A549 (cell line): ENCODE results near the gene ZNF821. TPM values are rescaled to one million over a fixed set of nuclear protein-coding genes. Genes with fewer than 3 reads are reported as not detected.

Experiments
- ATAC-seq, 2 experiments: fragments of 200-7000 bp in 1 of 2; fragments of >200 bp in 1 of 2; cut with Nextera tagmentation in 1 of 2; cut with Tn5 transposase in 1 of 2; 3 replicates each; pipeline versions ENCODE4 v1.8.0 to v1.9.1; 2018 to 2020; ENCODE audit warnings: mild to moderate bottlenecking in 1 of 2, moderate library complexity in 1 of 2
- CTCF ChIA-PET: fragments of 300-600 bp; sonication (Branson Sonifier 250); formaldehyde crosslinking; extraction: SDS; loops from one replicate; lab custom pipeline; 2021; ENCODE audit warnings: antibody characterized with exemption, inconsistent platforms; lab: Yijun Ruan, JAX
- POLR2A ChIA-PET: fragments of 350-600 bp; formaldehyde crosslinking; extraction: SDS; loops from one replicate; lab custom pipeline; 2021; ENCODE audit warnings: antibody characterized with exemption, inconsistent platforms; lab: Yijun Ruan, JAX
- DNase-seq, 2 experiments: peaks; one replicate each; pipeline versions ENCODE4 v3.0.0 to v3.0.0-alpha.2; 2011 to 2016; ENCODE audit warnings: low read depth in 1 of 2, low spot score in 1 of 2
- FAIRE-seq: peaks from 2 replicates; lab custom pipeline; 2011; peaks lifted over from hg19 to GRCh38; lab: Jason Lieb, UNC
- H3K27ac ChIP-seq, 2 experiments: fragments of >200 bp; sonication (Bioruptor Twin); formaldehyde crosslinking; 3 replicates each; pipeline ENCODE4 v1.5.1; 2016 to 2017
- H3K4me1 ChIP-seq: fragments of >200 bp; sonication (Bioruptor Twin); formaldehyde crosslinking; 3 replicates; pipeline ENCODE4 v1.6.1; 2016
- H3K4me2 ChIP-seq: fragments of >200 bp; sonication (Bioruptor Twin); formaldehyde crosslinking; 3 replicates; pipeline ENCODE4 v1.6.1; 2016
- H3K4me3 ChIP-seq: fragments of >200 bp; sonication (Bioruptor Twin); formaldehyde crosslinking; 3 replicates; pipeline ENCODE4 v1.5.1; 2016
- H3K9me3 ChIP-seq: fragments of >200 bp; sonication (Bioruptor Twin); formaldehyde crosslinking; 3 replicates; pipeline ENCODE4 v1.6.1; 2016
- BCL3 ChIP-seq: fragments of >200 bp; sonication (Bioruptor Twin); formaldehyde crosslinking; IDR thresholded peaks from 3 replicates; pipeline ENCODE4 v1.6.1; 2016
- CBX8 ChIP-seq: fragments of 200-600 bp; sonication (generic); IDR thresholded peaks from 2 replicates; pipeline ENCODE4 v1.6.1; 2016
- CEBPB ChIP-seq, 2 experiments: fragments of >200 bp in 1 of 2; sonication (Bioruptor Twin) in 1 of 2; formaldehyde crosslinking in 1 of 2; IDR thresholded peaks; 2 replicates each; pipeline ENCODE4 v1.6.1; 2012 to 2016
- E2F6 ChIP-seq: IDR thresholded peaks from 2 replicates; pipeline ENCODE4 v1.6.1; 2012; ENCODE audit warnings: low read depth, borderline replicate concordance
- EHF ChIP-seq: fragments of 250-450 bp; sonication (Bioruptor Pico); IDR thresholded peaks from 2 replicates; pipeline ENCODE4 v1.5.0; 2020; ENCODE audit warnings: mild to moderate bottlenecking
- EHMT2 ChIP-seq: fragments of 200-600 bp; sonication (generic); IDR thresholded peaks from 2 replicates; pipeline ENCODE4 v1.6.1; 2016; ENCODE audit warnings: antibody characterized with exemption, low read depth, mild to moderate bottlenecking, moderate library complexity
- EP300 ChIP-seq, 2 experiments: fragments of >200 bp; sonication (Bioruptor Twin); formaldehyde crosslinking; IDR thresholded peaks; 2 replicates in 1 of 2; 3 replicates in 1 of 2; pipeline ENCODE4 v1.6.1; 2016 to 2017
- FOSB ChIP-seq: fragments of 250-450 bp; sonication (Bioruptor Pico); IDR thresholded peaks from 2 replicates; pipeline ENCODE4 v1.5.0; 2020; ENCODE audit warnings: mild to moderate bottlenecking, moderate library complexity
- HEYL ChIP-seq: fragments of 250-450 bp; sonication (Bioruptor Pico); IDR thresholded peaks from 2 replicates; pipeline ENCODE4 v1.8.0; 2021; ENCODE audit warnings: mild to moderate bottlenecking, moderate library complexity
- HOXB13 ChIP-seq: fragments of 250-450 bp; sonication (Bioruptor Pico); IDR thresholded peaks from 2 replicates; pipeline ENCODE4 v1.5.0; 2020; ENCODE audit warnings: low read depth, mild to moderate bottlenecking, moderate library complexity
- HOXB5 ChIP-seq: fragments of 250-450 bp; sonication (Bioruptor Pico); IDR thresholded peaks from 2 replicates; pipeline ENCODE4 v1.5.0; 2020; ENCODE audit warnings: mild to moderate bottlenecking, moderate library complexity
- KDM1A ChIP-seq: fragments of 200-600 bp; sonication (generic); IDR thresholded peaks from 2 replicates; pipeline ENCODE4 v1.6.1; 2016; ENCODE audit warnings: low read depth, mild to moderate bottlenecking
- MAFK ChIP-seq: fragments of 450-650 bp; IDR thresholded peaks from 2 replicates; pipeline ENCODE4 v1.6.1; 2014; ENCODE audit not compliant: partially characterized antibody
- MAX ChIP-seq: IDR thresholded peaks from 2 replicates; pipeline ENCODE4 v1.6.1; 2012
- MAZ ChIP-seq: fragments of 150-350 bp; IDR thresholded peaks from 2 replicates; pipeline ENCODE4 v1.6.1; 2014; ENCODE audit warnings: antibody characterized with exemption, low read depth, low read length, borderline replicate concordance
- NFE2L2 ChIP-seq: fragments of 150-350 bp; conservative IDR thresholded peaks from 2 replicates; pipeline ENCODE4 v1.6.1; 2014; ENCODE audit warnings: low read length
- POLR2A ChIP-seq: IDR thresholded peaks from 2 replicates; pipeline ENCODE4 v1.6.1; 2012; ENCODE audit warnings: mild to moderate bottlenecking, low read length
- POLR2AphosphoS2 ChIP-seq: conservative IDR thresholded peaks from 2 replicates; pipeline ENCODE4 v1.6.1; 2012; ENCODE audit warnings: low read length, improper control_type of control experiment, inconsistent platforms
- RARB ChIP-seq: fragments of 250-450 bp; sonication (Bioruptor Pico); IDR thresholded peaks from 2 replicates; pipeline ENCODE4 v1.8.0; 2021; ENCODE audit warnings: mild to moderate bottlenecking, moderate library complexity
- RNF2 ChIP-seq: fragments of 200-600 bp; sonication (generic); IDR thresholded peaks from 2 replicates; pipeline ENCODE4 v1.6.1; 2016; ENCODE audit warnings: low read depth, mild to moderate bottlenecking, antibody characterized with exemption, moderate library complexity, borderline replicate concordance
- SMC3 ChIP-seq: fragments of >200 bp; sonication (Bioruptor Twin); formaldehyde crosslinking; IDR thresholded peaks from 3 replicates; pipeline ENCODE4 v1.6.1; 2018; ENCODE audit warnings: inconsistent platforms
- SREBF2 ChIP-seq: fragments of 450-650 bp; IDR thresholded peaks from 2 replicates; pipeline ENCODE4 v1.6.1; 2014; ENCODE audit warnings: mild to moderate bottlenecking, moderate library complexity
- TFCP2L1 ChIP-seq: fragments of 250-450 bp; sonication (Bioruptor Pico); IDR thresholded peaks from 2 replicates; pipeline ENCODE4 v1.5.0; 2021; ENCODE audit warnings: mild to moderate bottlenecking
- TP53 ChIP-seq: fragments of 250-450 bp; sonication (Bioruptor Pico); IDR thresholded peaks from 2 replicates; pipeline ENCODE4 v1.5.0; 2021; ENCODE audit warnings: mild to moderate bottlenecking, moderate library complexity
- ZFP36 ChIP-seq: fragments of 450-650 bp; IDR thresholded peaks from 2 replicates; pipeline ENCODE4 v1.6.1; 2014; ENCODE audit warnings: borderline replicate concordance; ENCODE audit not compliant: partially characterized antibody
- WGBS: methylation state at CpG from one replicate; pipeline ENCODE4 v1.1.6; 2017; ENCODE audit errors: missing lambda C conversion rate; 5-methylcytosine and 5-hydroxymethylcytosine counted together
- polyA plus RNA-seq, 4 experiments: library from polyadenylated mRNA; depleted of rRNA in 3 of 4; stranded (reverse); fragments of >200 nt; fragmentation: RNase III in 1 of 4; extraction: RNeasy Plus Mini Kit Qiagen cat#74134 plus additional on column Dnase treatment in 1 of 4; gene quantifications; 2 replicates in 3 of 4; 3 replicates in 1 of 4; pipeline ENCODE4 v1.2.3, GENCODE V29; 2011 to 2017

ZNF821 gene
- polyA plus RNA-seq, 2 of the 4 experiments (the other 2 are of a cell fraction), result 3.8 to 4.5 TPM

- DNase-seq (no peak), ATAC-seq (no peak), FAIRE-seq (no peak)
- H3K9me3 ChIP-seq, result no peaks in the 10 kb centered on the region
- H3K4me2 ChIP-seq, result no peak overlapping the region
- CTCF ChIA-PET, result interaction anchor here (0.6 to 3.1 kb wide), 7 partner anchors 9 to 46 kb away, joined by 3 to 12 read pairs (median 4); partner anchors contain the start of gene IST1
- POLR2A ChIA-PET, result interaction anchor here (1.6 kb wide), 1 partner anchor 35 kb away, joined by 5 read pairs; no protein-coding TSS in a partner anchor
- 80% methylated on average over 3 of the region's 3 CpGs for WGBS
- H3K27ac ChIP-seq, result no peak overlapping the region
- no peak for TF ChIP-seq POLR2A
- no peak for TF ChIP-seq BCL3
- no peak for TF ChIP-seq RARB (CRISPR knock-in tag)
- TF ChIP-seq MAX, result no peak
- TF ChIP-seq KDM1A, result no peak
- TF ChIP-seq NFE2L2, result no peak
- TF ChIP-seq HEYL (CRISPR knock-in tag), result no peak
- TF ChIP-seq CBX8, result no peak
- TF ChIP-seq EHF (CRISPR knock-in tag), result no peak
- no peak for TF ChIP-seq FOSB (CRISPR knock-in tag)
- TF ChIP-seq MAFK, result no peak
- no peak for TF ChIP-seq CEBPB (IDR thresholded peaks at IDR 0.05)
- TF ChIP-seq E2F6, result no peak
- TF ChIP-seq EHMT2, result no peak
- H3K4me3 ChIP-seq, result no peak overlapping the region
- H3K4me1 ChIP-seq, result peaks cover 8% of the 10 kb centered on the region; the same call in 1 of the 3 replicates
These were observed 45.1 kb upstream of the ZNF821 start for GRCh38 chr16:71929048-71929447.

- WGBS, result 83% methylated on average over 5 of the region's 5 CpGs
- H3K4me2 ChIP-seq, result no peak overlapping the region
- no peak overlapping the region for H3K27ac ChIP-seq
- peaks cover 8% of the 10 kb centered on the region; the same call in 1 of the 3 replicates for H3K4me1 ChIP-seq
- H3K9me3 ChIP-seq, result no peaks in the 10 kb centered on the region
- no peak overlapping the region for H3K4me3 ChIP-seq
- ChIA-PET CTCF (interaction anchor here (3.1 kb wide), 1 partner anchor 33 kb away, joined by 12 read pairs; no protein-coding TSS in a partner anchor), POLR2A (no interaction called here)
- TF ChIP-seq MAZ, result no peak
- TF ChIP-seq TP53 (CRISPR knock-in tag), result no peak
- no peak for TF ChIP-seq TFCP2L1 (CRISPR knock-in tag)
- no peak for TF ChIP-seq FOSB (CRISPR knock-in tag)
- no peak for TF ChIP-seq SMC3
- TF ChIP-seq EP300 (IDR thresholded peaks at IDR 0.05), result no peak
- TF ChIP-seq HOXB5 (CRISPR knock-in tag), result no peak
- TF ChIP-seq RNF2, result no peak
- no peak for TF ChIP-seq ZFP36
- no peak for TF ChIP-seq POLR2AphosphoS2
- TF ChIP-seq SREBF2, result no peak
- FAIRE-seq (no peak), ATAC-seq (no peak; a peak in 1 of 6 replicates), DNase-seq (no peak)
These were observed 43.8 kb upstream of the ZNF821 start for GRCh38 chr16:71927787-71928186.

GRCh38 chr16:71927383-71927782, 43.4 kb upstream of the ZNF821 start:
- Histone ChIP-seq H3K4me3 (no peak overlapping the region), H3K27ac (no peak overlapping the region), H3K4me2 (no peak overlapping the region), H3K4me1 (peaks cover 8% of the 10 kb centered on the region; the same call in 1 of the 3 replicates), H3K9me3 (no peaks in the 10 kb centered on the region)
- ChIA-PET POLR2A (no interaction called here), CTCF (no interaction called here)
- ATAC-seq (no peak; a peak in 1 of 6 replicates), DNase-seq (peak in 1 of 2 experiments; percentile 28), FAIRE-seq (no peak)
- TF ChIP-seq HOXB13 (CRISPR knock-in tag), result no peak
- WGBS, result 58% methylated on average over 3 of the region's 3 CpGs
